Stimulated activated effector memory CD8-positive, alpha-beta T cell treated with anti-CD3 and anti-CD28 coated beads, Interleukin-12 subunit alpha, Interleukin-12 subunit beta, amount 100 ng/mL, for 72 hours (primary cell): Measurements from ENCODE around the gene EFNA3.

ENCODE experiments used
- ATAC-seq: fragments of 150-1000 bp; cut with Tn5 transposase; 2 replicates; pipeline ENCODE4 v1.10.0; 2021
- DNase-seq, 2 donors: peaks; one replicate each; pipeline ENCODE4 v3.0.0; 2021 to 2022; ENCODE audit warnings: low spot score in 2 of 2
- H3K27ac Mint-ChIP-seq: one replicate; pipeline ENCODE4 v1.8.0; 2022; ENCODE audit warnings: mild to moderate bottlenecking, mixed read lengths
- H3K36me3 Mint-ChIP-seq: one replicate; pipeline ENCODE4 v1.8.0; 2022; ENCODE audit warnings: mild to moderate bottlenecking, mixed read lengths
- H3K4me1 Mint-ChIP-seq: one replicate; pipeline ENCODE4 v1.8.0; 2022; ENCODE audit warnings: mixed read lengths
- H3K4me3 Mint-ChIP-seq: one replicate; pipeline ENCODE4 v1.8.0; 2022; ENCODE audit warnings: mild to moderate bottlenecking, mixed read lengths
- H3K9me3 Mint-ChIP-seq: one replicate; pipeline ENCODE4 v1.8.0; 2022; ENCODE audit warnings: mixed read lengths

EFNA3 gene

DNA sequence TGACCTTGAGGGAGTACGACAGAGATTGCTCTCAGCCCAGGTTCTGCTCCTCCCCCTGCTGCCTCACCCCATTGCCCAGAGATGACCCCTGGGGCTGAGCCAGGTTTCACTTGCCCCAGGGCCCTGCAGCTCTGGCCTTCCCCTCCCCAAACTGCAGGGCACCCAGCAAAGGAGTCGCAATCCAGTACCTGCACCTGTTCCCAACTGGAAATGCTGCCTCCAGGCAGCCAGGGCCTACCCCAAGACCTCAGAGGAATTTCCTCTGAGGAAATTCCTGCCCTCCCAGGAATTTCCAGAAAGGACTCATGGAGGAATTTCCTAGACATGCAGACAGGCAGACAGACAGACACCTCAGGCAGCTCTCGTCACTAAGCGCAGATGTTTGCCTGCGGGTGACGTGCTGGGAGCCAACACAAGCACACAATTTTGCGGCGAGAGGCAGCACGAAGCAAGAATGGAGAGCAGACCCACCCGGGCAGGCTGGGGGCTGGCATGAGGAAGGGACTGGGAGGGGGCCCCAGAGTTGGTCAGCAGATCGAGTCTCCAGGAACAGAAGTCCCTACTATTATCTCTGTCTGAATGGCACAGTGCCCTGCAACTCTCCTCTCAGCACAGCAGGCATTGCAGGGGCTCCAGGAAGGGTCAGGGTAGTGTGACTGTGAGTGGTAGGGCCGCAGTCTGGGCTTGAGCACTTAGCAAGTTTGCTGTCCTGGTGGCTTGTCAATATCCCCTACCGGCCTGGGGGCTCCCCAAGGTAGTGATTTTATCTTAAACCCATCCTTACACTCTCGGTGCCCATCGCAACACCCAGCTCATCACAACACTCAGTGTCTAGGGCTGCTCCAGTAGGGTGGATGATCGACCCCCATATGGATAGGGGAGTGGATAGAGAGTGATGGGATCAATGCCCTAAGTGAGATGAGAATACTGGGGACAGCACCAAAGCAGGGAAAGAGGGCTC, 46.1 kb downstream of the EFNA3 start:
- H3K9me3 Mint-ChIP-seq, result no peaks in the 10 kb centered on the region
- H3K4me1 Mint-ChIP-seq, result peaks cover 33% of the 10 kb centered on the region
- H3K36me3 Mint-ChIP-seq, result no peaks in the 10 kb centered on the region
- no peak for DNase-seq
- H3K27ac Mint-ChIP-seq, result no peak overlapping the region
- no peak for ATAC-seq
- H3K4me3 Mint-ChIP-seq, result no peak overlapping the region

DNA sequence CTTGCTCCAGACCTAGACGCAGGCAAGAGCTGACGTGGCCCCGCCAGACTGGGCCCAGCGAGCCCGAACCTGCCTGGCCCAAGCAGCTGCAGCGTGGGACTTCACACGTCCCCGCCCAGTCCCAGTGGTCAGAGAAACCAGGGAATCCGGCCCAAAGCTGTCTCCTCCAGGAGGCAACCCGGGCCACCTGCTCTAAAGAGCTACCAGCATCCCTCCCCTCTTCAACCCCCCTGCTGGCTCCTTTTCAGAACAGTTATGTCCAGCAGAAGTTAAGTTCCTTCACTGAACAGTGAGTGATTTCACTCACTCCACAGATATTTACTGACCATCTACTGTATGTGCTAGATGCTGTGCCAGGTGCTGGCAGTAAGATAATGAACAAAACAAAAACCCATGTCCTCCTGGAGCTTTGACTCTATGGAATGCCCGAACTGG, 46.9 kb downstream of the EFNA3 start:
- Mint-ChIP-seq H3K27ac (no peak overlapping the region), H3K4me3 (peak overlapping the region; percentile 83)
- no peak for ATAC-seq

DNA sequence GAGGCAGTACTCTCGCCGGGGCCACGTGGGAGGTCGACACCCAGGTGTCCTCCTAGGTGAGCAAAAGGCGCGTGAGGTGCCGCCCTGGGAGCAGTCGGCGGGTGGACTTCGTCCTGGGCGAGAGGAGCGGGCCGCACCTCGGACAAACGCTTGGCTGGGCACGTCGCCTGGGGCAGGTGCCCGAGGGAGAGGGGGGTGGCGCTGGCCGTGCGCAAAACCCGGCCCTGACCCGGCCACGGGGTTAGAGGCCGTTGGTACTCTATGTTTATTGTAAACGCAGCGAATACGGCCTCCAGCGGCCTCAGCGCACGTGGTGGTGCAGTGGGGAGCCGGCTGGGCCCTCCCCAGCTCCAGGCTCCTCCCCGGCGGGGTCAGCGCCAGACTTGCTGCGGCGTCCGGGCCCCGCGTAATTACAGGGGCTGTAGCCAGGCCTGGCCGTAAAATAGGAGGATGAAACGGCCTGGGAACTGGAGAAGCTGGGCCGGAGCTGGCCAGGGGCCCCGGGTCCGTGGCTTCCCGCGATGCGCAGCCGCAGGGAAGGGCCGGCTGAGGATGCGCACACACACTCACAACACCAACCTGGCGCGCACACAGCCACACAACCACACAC, 47.4 kb downstream of the EFNA3 start:
- Mint-ChIP-seq H3K4me1 (peaks cover 33% of the 10 kb centered on the region), H3K4me3 (peak overlapping the region; percentile 83), H3K27ac (no peak overlapping the region), H3K9me3 (no peaks in the 10 kb centered on the region), H3K36me3 (no peaks in the 10 kb centered on the region)
- DNase-seq (no peak), ATAC-seq (no peak)

More for the DNA sequence above, 46.9 kb downstream of the EFNA3 start:
- Mint-ChIP-seq H3K9me3 (no peaks in the 10 kb centered on the region), H3K4me1 (peaks cover 33% of the 10 kb centered on the region), H3K36me3 (no peaks in the 10 kb centered on the region)
- DNase-seq, result no peak

DNA sequence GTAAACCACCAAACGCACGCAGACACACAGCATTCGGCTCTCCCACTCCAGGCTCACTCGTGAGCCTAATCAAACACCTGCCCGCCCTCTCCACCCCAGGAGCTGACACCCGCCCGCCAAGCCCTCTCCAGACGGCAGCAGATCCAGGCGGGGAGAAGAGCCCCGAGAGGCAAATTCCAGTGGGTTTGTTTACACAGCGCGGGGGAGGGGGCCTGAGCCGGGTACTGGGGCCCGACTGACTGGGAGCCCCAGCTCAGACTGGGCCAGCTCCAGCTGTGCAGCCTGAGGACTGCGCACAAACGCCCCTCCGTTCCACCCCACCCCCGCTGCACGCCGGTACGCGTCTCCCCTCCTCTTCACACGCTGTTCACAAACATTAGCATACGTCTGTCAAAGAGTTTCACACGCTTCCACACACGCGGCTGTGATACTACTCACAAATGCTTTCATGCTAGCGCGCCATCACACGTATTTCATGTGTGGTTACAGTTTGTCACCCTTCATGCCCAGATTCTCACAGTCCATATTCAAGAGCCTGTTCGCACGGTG, 48.0 kb downstream of the EFNA3 start:
- peaks cover 35% of the 10 kb centered on the region for H3K4me1 Mint-ChIP-seq
- no peak for DNase-seq
- no peaks in the 10 kb centered on the region for H3K9me3 Mint-ChIP-seq
- peak overlapping the region; percentile 83 for H3K4me3 Mint-ChIP-seq
- peak; percentile 78 for ATAC-seq
- H3K36me3 Mint-ChIP-seq, result no peaks in the 10 kb centered on the region
- H3K27ac Mint-ChIP-seq, result peak overlapping the region; percentile 50

DNA sequence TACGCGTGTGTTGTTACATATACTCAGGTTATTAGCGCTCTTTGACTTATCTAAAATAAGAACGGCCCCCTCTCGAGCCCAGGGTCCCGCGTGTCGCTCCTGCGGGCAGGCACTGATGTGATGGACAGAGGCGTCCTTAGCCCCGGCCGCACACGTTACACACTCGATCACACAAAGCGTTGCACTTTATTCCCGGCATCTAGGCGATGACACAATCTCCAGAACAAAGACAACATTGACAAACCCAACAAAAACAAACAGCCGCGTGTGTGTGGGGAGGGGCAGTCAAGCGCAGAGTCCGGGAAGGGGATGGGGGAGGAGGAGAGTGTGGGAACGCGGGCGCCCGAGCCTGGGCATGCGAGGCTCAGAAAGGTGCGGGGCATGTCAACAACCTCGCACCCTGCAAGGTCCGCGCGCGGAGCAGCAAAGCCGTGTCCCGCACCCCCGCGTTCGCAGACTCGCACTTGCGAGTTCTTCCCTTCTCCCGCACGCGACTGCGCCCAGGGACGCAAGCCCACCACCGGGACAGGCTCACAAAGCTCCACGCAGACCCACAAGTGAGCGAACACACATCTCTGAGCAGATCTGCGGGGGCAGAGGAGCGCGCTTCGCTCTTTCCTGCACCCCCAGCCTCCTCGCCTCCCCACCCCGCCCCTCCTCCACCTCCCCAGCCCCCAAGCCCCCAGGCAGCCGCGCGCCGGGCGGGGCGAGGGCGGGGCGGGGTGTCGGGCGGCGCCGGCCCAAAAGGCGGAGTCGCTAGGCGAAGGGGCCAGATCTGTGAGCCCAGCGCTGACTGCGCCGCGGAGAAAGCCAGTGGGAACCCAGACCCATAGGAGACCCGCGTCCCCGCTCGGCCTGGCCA, 48.7 kb downstream of the EFNA3 start, which contains the start of gene EFNA1:
TSS of gene EFNA1 (plus strand) at position 772 of the 862 bp plus-strand sequence. CDS start 102 bp downstream, outside the sequence.
- peaks cover 39% of the 10 kb centered on the region for H3K4me1 Mint-ChIP-seq
- H3K4me3 Mint-ChIP-seq, result peak within 1 kb of the TSS; percentile 83
- peak; percentile 75 for ATAC-seq
- peak within 1 kb of the TSS; percentile 50 for H3K27ac Mint-ChIP-seq
- no peaks in the 10 kb centered on the region for H3K36me3 Mint-ChIP-seq
- DNase-seq, result peak; percentile 34 to 63
- H3K9me3 Mint-ChIP-seq, result no peaks in the 10 kb centered on the region

DNA sequence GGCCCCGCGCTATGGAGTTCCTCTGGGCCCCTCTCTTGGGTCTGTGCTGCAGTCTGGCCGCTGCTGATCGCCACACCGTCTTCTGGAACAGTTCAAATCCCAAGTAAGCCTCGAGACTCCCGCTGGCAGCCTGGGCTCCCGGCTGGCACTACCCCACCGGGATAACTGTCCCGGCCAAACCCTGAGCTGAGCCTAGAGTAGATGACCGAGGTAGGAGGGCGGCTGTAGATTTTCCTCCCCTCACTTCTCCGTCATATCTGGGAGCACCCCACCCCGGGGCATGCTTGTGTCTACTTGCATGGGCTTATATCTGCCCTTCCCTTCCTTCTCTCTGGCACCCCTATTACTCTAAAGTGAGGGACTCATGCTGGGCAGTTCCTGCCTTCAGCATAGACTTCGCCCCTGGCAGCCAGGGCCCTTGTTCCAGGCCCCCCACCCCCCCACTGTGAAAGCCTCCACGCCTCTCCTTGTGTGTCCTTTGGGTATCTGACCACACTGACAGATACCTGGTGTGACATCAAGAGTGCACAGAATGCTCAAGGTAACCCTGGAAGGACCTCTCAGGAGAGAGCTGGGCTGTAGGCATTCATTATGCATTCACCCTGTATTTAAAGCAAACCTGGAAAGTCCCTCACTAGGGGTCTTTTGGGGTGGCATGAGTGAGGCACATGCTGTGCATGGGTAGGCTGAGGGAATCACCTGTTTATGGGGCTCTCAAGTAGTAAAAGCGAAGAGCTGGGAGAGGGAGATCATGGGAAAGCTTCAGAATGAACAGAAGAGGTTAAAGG, 49.5 kb downstream of the EFNA3 start:
- Mint-ChIP-seq H3K9me3 (no peaks in the 10 kb centered on the region), H3K4me3 (peak overlapping the region; percentile 83), H3K36me3 (peaks cover 3% of the 10 kb centered on the region), H3K4me1 (peaks cover 39% of the 10 kb centered on the region), H3K27ac (peak overlapping the region; percentile 43)
- ATAC-seq (no peak), DNase-seq (no peak)

DNA sequence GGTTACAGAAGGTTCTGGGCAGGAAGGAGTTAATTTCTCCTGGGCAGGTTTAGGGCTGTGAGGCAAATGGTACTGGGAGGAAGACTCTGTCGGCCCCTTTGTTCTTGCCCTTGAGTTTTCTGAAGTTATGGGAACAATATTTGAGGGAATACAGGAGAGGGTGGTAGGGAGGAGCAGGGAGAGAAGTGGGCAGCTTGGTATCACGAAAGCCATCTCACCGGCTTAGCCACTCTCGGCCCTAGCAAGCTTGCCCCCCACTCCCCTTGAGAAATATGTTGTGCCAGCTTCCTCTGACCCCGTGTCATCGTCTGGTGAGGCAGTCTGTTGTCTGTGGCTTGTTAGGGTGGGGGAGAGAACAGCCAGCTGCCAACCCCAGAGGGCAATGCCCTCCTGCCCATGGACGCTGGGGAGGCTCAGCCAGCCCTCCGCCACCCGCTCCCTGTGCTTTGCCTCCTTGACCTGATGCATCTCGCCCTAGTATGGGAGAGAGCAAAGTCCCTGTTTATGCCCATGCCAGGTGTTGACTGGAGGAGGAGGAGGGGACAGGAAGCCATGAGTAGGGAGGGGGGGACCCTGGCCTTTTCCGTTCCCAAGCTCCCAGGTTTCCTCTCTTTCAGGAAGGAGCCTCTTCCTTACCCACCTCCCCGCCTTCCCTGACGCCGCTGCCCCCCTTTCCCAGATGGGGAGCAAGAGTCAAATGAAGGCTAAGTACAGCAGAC, 50.3 kb downstream of the EFNA3 start:
- ATAC-seq (no peak), DNase-seq (no peak)
- peaks cover 39% of the 10 kb centered on the region for H3K4me1 Mint-ChIP-seq
- H3K4me3 Mint-ChIP-seq, result peak overlapping the region; percentile 83
- H3K36me3 Mint-ChIP-seq, result peaks cover 6% of the 10 kb centered on the region
- H3K27ac Mint-ChIP-seq, result no peak overlapping the region
- no peaks in the 10 kb centered on the region for H3K9me3 Mint-ChIP-seq

DNA sequence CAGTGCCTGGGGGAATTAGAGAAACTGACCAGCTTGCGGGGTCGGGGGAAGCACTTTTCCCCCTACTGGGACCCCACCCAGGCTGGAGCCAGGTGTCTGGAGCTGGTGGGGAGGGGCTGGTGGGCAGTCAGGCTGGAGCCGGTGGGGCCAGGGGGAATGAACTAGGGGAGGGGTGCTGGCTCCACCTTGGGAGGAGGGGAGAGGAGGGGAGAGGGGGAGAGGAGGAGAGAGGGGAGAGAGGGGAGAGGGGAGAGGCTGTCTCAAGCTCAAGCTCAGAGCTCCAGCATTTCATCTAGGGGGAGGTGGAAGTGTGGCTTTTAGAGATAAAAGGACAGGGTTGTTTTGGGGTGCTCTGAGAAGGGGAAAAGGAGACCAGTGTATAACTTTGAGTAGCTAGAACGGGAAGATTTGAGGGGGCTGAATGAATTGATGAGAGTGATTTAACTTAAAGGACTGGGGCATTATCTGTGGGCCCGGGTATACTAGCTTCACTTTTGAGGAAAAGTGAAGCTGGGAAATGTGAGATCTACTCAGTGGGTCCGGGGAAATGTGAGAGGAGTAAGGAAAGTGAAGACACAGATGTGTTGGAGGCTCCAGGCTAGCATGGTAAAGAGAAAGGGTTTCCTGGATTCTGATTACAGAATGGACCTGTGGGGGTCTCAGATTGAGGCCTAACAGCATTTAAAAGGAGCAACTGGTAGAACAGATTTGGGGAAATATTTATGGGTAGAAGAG, 51.8 kb downstream of the EFNA3 start:
- ATAC-seq (no peak), DNase-seq (no peak)
- H3K4me1 Mint-ChIP-seq, result peaks cover 47% of the 10 kb centered on the region
- H3K9me3 Mint-ChIP-seq, result no peaks in the 10 kb centered on the region
- no peak overlapping the region for H3K4me3 Mint-ChIP-seq
- no peak overlapping the region for H3K27ac Mint-ChIP-seq
- peaks cover 14% of the 10 kb centered on the region for H3K36me3 Mint-ChIP-seq

DNA sequence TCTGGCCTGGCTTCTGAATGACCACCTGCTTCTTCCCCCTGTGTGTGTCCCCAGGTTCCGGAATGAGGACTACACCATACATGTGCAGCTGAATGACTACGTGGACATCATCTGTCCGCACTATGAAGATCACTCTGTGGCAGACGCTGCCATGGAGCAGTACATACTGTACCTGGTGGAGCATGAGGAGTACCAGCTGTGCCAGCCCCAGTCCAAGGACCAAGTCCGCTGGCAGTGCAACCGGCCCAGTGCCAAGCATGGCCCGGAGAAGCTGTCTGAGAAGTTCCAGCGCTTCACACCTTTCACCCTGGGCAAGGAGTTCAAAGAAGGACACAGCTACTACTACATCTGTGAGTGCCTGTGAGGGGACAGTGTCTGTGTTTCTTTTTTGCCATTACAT, 52.6 kb downstream of the EFNA3 start:
- no peak overlapping the region for H3K27ac Mint-ChIP-seq
- H3K4me3 Mint-ChIP-seq, result no peak overlapping the region
- H3K4me1 Mint-ChIP-seq, result peaks cover 53% of the 10 kb centered on the region
- DNase-seq (no peak), ATAC-seq (no peak)
- no peaks in the 10 kb centered on the region for H3K9me3 Mint-ChIP-seq
- H3K36me3 Mint-ChIP-seq, result peaks cover 22% of the 10 kb centered on the region

DNA sequence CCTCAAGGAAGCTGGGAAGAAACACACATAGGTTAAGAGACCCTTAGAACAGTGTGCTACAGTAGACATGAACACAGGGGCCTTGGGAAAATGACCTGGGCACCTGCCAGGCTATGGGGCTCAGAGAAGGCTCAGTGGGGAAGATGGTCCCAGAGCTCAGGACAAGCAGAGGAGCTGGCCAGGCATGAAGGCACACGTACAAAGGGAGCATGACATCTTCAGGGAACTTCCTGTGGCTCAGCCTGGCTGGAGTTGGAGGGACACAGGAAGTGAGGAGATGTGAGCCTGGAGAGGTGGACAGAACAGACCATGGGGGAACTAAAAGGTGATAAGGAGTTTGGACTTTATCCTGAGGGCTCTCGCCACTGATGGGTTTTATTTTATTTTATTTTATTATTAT, 53.2 kb downstream of the EFNA3 start:
- no peak for DNase-seq
- Mint-ChIP-seq H3K4me3 (no peak overlapping the region), H3K36me3 (peaks cover 28% of the 10 kb centered on the region), H3K27ac (no peak overlapping the region), H3K9me3 (no peaks in the 10 kb centered on the region), H3K4me1 (peaks cover 50% of the 10 kb centered on the region)
- ATAC-seq, result no peak

DNA sequence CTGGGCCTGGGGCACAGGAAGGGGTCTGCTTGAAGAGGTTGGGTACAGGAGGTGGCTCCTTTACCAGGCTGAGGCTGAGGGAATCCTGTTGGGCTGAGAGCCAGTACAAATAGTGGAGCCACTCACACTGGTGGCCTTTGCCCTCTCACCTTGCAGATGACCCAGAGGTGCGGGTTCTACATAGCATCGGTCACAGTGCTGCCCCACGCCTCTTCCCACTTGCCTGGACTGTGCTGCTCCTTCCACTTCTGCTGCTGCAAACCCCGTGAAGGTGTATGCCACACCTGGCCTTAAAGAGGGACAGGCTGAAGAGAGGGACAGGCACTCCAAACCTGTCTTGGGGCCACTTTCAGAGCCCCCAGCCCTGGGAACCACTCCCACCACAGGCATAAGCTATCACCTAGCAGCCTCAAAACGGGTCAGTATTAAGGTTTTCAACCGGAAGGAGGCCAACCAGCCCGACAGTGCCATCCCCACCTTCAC, 55.2 kb downstream of the EFNA3 start:
- no peaks in the 10 kb centered on the region for H3K9me3 Mint-ChIP-seq
- ATAC-seq, result no peak
- no peak overlapping the region for H3K4me3 Mint-ChIP-seq
- peaks cover 52% of the 10 kb centered on the region for H3K4me1 Mint-ChIP-seq
- no peak for DNase-seq
- H3K27ac Mint-ChIP-seq, result no peak overlapping the region
- H3K36me3 Mint-ChIP-seq, result peaks cover 48% of the 10 kb centered on the region

DNA sequence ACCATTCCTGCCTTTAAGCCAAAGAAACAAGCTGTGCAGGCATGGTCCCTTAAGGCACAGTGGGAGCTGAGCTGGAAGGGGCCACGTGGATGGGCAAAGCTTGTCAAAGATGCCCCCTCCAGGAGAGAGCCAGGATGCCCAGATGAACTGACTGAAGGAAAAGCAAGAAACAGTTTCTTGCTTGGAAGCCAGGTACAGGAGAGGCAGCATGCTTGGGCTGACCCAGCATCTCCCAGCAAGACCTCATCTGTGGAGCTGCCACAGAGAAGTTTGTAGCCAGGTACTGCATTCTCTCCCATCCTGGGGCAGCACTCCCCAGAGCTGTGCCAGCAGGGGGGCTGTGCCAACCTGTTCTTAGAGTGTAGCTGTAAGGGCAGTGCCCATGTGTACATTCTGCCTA, 55.7 kb downstream of the EFNA3 start:
- Mint-ChIP-seq H3K4me1 (peaks cover 50% of the 10 kb centered on the region), H3K27ac (no peak overlapping the region), H3K36me3 (peaks cover 53% of the 10 kb centered on the region), H3K4me3 (peak overlapping the region; percentile 98), H3K9me3 (no peaks in the 10 kb centered on the region)
- no peak for DNase-seq
- ATAC-seq, result no peak

DNA sequence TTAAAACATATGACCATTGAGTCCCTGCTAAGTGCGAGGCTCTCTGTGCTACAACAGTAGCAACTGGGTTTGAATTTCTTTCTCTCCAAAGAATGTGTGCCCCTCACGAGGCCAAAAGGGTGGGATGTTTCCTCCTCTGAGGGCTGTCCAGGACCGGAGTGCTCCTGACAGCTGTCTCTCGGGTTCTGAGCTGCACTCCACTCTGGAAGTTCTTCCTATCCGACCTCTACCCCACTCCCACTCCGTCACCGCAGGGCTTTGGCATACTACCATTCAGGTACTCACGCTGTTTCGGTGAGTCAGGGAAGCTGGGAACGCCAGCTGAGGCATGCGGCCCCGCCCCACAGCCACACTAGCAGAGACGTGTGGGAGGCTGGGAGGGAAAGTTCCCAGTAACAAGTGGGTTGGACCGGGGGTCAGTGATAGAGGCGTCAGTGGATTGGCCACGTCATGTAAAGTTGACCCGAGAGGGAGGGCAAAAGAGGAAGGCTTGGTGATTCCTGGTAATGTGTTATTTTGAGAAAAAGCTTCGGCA, 56.3 kb downstream of the EFNA3 start:
- H3K36me3 Mint-ChIP-seq, result peaks cover 59% of the 10 kb centered on the region
- H3K4me3 Mint-ChIP-seq, result peak overlapping the region; percentile 98
- H3K27ac Mint-ChIP-seq, result peak overlapping the region; percentile 99
- no peaks in the 10 kb centered on the region for H3K9me3 Mint-ChIP-seq
- DNase-seq, result peak; percentile 44 to 71
- peak; percentile 69 for ATAC-seq
- H3K4me1 Mint-ChIP-seq, result peaks cover 45% of the 10 kb centered on the region
